IPS-NIHi7 (cell line): ENCODE results near the gene OPA1.

Experiments used
- DNase-seq: peaks from one replicate; pipeline ENCODE4 v3.0.0; 2012; ENCODE audit warnings: mixed read lengths; ENCODE audit errors: extremely low spot score

The OPA1 gene

GRCh38 chr3:193645806-193646205, 52.8 kb downstream of the OPA1 start:
- DNase-seq = no peak

- no peak for DNase-seq
Observed at GRCh38 chr3:193648542-193649076, 55.6 kb downstream of the OPA1 start.

DNA sequence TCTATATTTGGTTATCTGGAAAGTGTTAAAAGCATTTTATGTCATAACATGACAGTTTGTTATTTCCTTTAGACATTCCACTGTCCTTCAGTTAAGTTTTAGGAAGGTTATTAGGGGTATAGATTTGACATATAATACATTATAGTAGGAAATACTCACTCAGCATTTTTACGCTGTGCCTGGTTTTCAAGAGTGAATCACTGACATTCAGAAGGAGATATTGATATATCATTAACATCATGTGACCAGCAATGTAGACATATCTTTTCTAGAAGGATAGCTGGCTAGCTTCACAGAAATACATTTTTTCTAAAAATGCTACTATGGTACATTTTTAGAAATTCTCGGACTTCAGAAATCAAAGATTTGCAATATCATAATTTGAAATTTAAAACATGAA, 57.6 kb downstream of the OPA1 start:
- DNase-seq = no peak

DNA sequence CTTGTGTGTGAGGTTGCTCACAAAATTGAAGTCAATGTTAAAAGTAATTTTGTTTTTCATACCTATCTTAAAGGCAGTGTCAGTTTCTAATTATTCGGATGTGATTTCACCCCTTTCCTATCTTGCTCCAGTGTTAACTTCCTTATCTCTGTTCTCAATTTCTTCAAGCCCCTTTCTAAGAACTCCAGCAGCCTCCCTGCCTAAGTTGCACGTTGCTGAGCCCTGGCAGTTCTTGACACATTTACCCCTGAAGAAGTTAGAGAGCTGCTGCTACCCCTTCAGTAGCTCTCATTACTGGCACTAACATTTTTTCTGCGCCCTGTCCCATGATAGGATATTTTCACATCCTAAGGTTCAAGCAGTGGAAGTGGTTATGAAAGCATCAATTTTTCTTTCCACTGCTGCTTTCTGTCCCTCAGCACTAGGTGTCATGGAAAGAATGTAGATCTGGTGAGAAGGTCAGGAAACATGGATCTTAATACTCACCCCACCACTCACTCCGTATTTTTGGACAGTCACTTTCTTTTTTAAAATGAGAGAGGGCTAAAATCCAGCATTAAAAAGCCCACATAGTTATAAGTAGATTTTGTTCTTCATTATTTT, 62.9 kb downstream of the OPA1 start:
- DNase-seq = no peak

- DNase-seq = no peak
Observed at GRCh38 chr3:193656445-193656844, 63.4 kb downstream of the OPA1 start.

DNA sequence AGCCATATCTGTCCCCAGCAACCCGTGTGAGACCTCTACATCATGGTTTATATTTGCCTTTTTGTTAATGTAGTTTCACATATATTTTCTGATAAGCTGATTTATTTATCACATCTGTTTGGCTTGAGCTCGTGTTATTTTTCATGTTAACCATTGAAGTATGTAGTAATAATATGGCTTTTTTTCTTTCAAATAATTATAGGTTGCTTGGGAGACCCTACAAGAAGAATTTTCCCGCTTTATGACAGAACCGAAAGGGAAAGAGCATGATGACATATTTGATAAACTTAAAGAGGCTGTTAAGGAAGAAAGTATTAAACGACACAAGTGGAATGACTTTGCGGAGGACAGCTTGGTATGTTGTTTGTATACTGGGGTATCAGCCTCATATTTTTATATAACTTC, 63.9 kb downstream of the OPA1 start:
- DNase-seq = no peak

- no peak for DNase-seq
Observed at GRCh38 chr3:193660171-193660570, 67.2 kb downstream of the OPA1 start.

- no peak for DNase-seq
Observed at GRCh38 chr3:193660698-193661411, 67.8 kb downstream of the OPA1 start.

- no peak for DNase-seq
Observed at GRCh38 chr3:193662757-193663322, 69.8 kb downstream of the OPA1 start.

DNA sequence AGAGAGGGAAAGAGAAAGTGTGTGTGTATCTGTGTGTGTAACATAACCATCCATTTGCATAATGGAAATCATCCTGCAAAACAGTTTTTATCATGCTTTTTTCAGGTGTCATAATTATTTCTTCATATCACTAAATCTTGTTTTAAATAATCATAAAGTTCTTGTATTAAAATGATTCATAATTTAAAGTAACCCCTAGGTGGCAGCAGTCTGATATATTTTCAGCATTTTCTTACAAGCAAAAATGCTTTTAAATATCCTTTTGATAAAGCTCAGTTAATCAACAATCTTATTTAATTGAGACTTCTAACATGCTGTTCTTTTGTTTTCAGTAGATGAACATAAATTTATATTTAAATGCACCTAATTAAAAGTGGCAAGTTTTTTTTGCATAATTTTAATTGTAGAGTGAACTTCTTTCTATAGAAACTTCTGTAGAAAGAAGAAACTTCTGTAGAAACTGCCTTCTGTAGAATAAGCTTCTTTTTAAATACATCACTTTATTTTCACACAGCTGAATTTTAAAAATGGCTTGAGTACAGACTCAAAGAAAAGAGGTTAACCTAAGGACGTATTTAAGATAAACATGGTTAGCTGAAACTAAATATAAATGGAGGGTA, 72.5 kb downstream of the OPA1 start:
- no peak for DNase-seq

DNA sequence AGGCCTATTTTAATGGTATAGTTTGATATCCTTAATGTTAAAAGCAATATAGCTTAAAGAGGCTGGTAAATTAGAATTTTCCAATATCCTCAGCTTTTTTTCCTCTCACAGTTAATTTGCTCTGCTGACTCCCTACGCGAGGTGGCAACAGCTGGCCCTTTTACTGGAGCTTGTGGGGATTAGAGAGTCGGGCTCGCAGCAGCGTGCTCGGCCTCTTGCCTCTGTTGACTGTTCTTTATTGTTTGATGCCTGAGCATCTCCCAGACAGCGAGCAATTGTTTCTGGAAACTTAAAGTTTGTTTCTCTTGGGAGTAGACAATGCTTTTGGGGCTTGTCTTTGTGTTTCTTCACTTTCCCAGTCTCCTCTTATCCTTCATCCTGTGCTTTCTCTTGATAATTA, 80.8 kb downstream of the OPA1 start:
- DNase-seq = no peak

DNA sequence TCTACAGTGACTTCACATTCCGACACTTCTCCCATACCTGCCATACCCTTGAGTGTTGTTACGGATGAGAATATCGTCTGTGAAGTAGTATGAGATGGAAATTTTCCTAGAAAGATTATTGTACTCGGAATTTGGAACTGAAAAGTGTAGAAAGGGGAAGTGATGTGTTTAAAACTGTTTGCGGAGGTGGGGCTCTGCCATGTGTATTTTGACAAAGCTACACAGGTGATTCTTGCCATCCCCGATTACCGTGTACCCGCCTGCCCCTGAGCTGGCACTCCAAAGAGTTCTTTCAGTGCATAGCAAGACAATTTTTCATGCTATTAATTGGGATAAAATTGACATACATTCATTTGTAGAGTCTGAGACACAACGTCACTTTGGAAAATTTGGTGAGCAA, 81.7 kb downstream of the OPA1 start:
- no peak for DNase-seq

DNA sequence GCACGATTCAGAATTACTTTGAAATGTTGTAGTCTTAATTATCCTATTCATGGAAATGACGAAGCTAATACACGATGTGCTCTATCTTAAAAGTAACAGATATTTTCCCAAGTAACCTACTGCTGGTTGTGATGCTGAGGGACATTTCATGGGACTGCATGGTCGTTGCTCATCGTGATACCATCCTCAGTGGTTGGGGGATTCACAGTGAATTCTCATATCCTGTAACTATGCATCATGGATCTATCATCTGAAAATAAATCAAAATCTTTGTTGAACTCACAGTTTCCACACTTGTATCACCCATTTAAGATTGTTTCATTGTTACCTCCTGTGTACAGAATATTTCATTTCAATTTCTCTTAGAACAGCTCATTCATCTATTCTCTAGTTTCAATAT, 84.7 kb downstream of the OPA1 start:
- DNase-seq = no peak

DNA sequence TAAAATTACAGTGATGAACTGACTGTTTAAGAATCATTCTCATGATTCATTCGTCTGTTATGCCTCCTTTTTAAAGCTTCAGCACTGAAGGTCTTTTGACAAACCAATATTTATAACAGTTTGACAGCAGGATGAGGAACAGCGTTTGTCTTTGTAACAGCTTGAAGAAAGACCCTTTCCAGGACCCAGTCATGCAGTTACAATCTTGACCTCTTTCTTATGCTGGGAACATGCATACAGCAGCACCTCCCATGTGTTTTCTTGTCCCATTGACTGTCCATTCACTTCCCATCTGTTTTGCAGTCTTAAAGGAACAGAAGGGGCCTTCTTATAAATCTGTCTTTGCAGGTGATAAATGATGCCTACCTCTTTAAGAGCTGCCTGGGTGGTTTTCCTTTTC, 87.2 kb downstream of the OPA1 start:
- peak; percentile 12 for DNase-seq

DNA sequence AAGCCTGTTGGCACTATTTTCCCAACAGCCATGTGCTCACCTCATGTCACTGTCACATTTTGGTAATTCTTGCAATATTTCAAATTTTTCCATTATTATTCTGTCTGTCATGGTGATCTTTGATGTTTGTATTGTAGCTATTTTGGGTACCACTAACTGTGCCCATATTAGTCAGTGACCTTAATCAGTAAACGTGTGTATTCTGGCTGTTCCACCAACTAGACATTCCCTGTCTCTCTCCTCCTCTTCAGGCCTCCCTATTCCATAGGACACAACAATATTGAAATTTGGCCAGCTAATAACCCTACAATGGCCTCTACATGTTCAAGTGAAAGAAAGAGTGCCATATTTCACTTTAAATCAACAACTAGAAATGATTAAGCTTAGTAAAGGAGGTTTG, 88.6 kb downstream of the OPA1 start:
- DNase-seq = no peak

DNA sequence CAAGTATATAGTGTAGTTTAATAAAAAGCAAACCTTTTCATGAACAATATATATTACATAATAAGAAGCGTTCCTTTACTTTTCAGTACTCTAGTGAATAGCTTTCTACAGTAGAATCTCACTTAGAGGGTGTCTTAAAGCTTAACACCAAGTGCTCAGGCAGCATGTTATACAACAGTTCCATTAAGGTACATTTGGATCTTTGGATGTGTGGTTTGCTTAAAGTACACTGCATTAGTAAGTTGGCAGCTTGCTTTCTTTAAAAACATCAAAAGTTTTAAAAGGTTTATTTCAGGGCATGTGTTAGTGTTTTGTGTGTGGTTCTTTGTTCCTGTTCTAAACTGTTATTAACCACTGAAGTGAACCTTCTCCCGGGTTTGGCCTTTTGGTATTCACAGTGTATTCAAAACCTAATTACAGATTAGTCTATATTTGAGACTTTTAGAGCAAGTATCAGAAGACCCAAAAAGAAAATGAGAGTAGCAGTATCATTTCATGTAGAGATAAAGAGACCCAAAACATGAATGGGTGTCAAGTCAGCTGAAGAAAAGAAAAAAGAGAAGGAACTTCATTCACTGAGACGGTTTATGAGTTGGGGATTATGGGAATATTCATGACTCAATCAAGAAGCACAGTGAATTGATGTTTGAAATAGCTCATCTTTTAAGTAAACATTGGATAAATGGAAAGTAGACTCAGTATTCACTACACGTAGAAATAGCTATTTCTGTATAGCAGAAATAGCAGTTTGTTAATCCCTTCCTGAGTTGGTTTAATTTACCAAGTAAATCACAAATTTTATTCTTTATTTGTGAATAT, 93.9 kb downstream of the OPA1 start:
- DNase-seq = no peak

GRCh38 chr3:193688834-193689714, 96.1 kb downstream of the OPA1 start:
- DNase-seq = no peak

- DNase-seq = no peak
Observed at GRCh38 chr3:193693774-193694173, 100.8 kb downstream of the OPA1 start.

- no peak for DNase-seq
Observed at GRCh38 chr3:193701953-193702635, 109.1 kb downstream of the OPA1 start.

- DNase-seq = no peak
Observed at GRCh38 chr3:193702967-193703366, 110.0 kb downstream of the OPA1 start.
